NCI-H446 treated with DMSO at 0.1 percent for 48 hours (cell line): Measurements from ENCODE around the gene CFAP20DC.
A peak's percentile ranks its signal among the peaks of the same experiment; 100 is the strongest.
"Not testable (repeated sequence)": the region's sequence is repeated elsewhere in the genome, so short reads cannot be mapped to it uniquely, and the experiment has no call there.

Experiments
- DNase-seq: peaks from one replicate; lab custom pipeline; 2025; lab: John Stamatoyannopoulos, UW

The CFAP20DC gene

GRCh38 chr3:59049671-59050331, at the start of gene CFAP20DC:
CFAP20DC (minus strand) TSS chr3:59050025; CDS start chr3:59049631, 394 bp downstream.
- DNase-seq, result peak; percentile 28

- DNase-seq, result not testable (repeated sequence)
Measured at GRCh38 chr3:59098516-59098915, 48.7 kb upstream of the CFAP20DC start.

- DNase-seq, result no peak
Measured at GRCh38 chr3:59094446-59094845, 44.6 kb upstream of the CFAP20DC start.

- DNase-seq, result no peak
Measured at GRCh38 chr3:59093521-59093920, 43.7 kb upstream of the CFAP20DC start.

GRCh38 chr3:59088761-59089160, 38.9 kb upstream of the CFAP20DC start:
- DNase-seq, result no peak

- no peak for DNase-seq
Measured at GRCh38 chr3:59085976-59086375, 36.2 kb upstream of the CFAP20DC start.

- peak; percentile 20 for DNase-seq
Measured at GRCh38 chr3:59084583-59084982, 34.8 kb upstream of the CFAP20DC start.

- no peak for DNase-seq
Measured at GRCh38 chr3:59082106-59082505, 32.3 kb upstream of the CFAP20DC start.

GRCh38 chr3:59081071-59081470, 31.2 kb upstream of the CFAP20DC start:
- no peak for DNase-seq

- DNase-seq, result no peak
Measured at GRCh38 chr3:59079962-59080361, 30.1 kb upstream of the CFAP20DC start.

GRCh38 chr3:59074764-59075163, 24.9 kb upstream of the CFAP20DC start:
- no peak for DNase-seq

- no peak for DNase-seq
Measured at GRCh38 chr3:59072681-59073080, 22.9 kb upstream of the CFAP20DC start.

GRCh38 chr3:59069838-59070237, 20.0 kb upstream of the CFAP20DC start:
- DNase-seq, result no peak

- no peak for DNase-seq
Measured at GRCh38 chr3:59065240-59065639, 15.4 kb upstream of the CFAP20DC start.

GRCh38 chr3:59064728-59065127, 14.9 kb upstream of the CFAP20DC start:
- DNase-seq, result no peak

- DNase-seq, result no peak
Measured at GRCh38 chr3:59064276-59064675, 14.5 kb upstream of the CFAP20DC start.

- no peak for DNase-seq
Measured at GRCh38 chr3:59056706-59057105, 6.9 kb upstream of the CFAP20DC start.

- no peak for DNase-seq
Measured at GRCh38 chr3:59052803-59053411, 3.1 kb upstream of the CFAP20DC start.

- not testable (repeated sequence) for DNase-seq
Measured at GRCh38 chr3:59050811-59051414, 1.1 kb upstream of the CFAP20DC start.

GRCh38 chr3:59046839-59047238, 3.0 kb downstream of the CFAP20DC start:
- DNase-seq, result no peak

GRCh38 chr3:59043391-59043790, 6.4 kb downstream of the CFAP20DC start:
- no peak for DNase-seq

GRCh38 chr3:59040902-59041301, 8.9 kb downstream of the CFAP20DC start:
- DNase-seq, result no peak

- no peak for DNase-seq
Measured at GRCh38 chr3:59027607-59028006, 22.2 kb downstream of the CFAP20DC start.
